NOMO-1 (cell line): Measurements from ENCODE around the gene TRMT1.

Experiments
- DNase-seq, 2 experiments: peaks; one replicate each; lab custom pipeline; 2025; ENCODE audit not compliant: unreplicated experiment in 2 of 2; lab: John Stamatoyannopoulos, UW

TRMT1 gene

GRCh38 chr19:13127811-13128575 is 11.5 kb upstream of the TRMT1 start:
- DNase-seq: no peak

GRCh38 chr19:13127051-13127450 is 10.5 kb upstream of the TRMT1 start:
- no peak for DNase-seq

- no peak for DNase-seq
Measured at GRCh38 chr19:13122980-13123957, 6.7 kb upstream of the TRMT1 start.

GRCh38 chr19:13122275-13122878 is 5.8 kb upstream of the TRMT1 start:
- no peak for DNase-seq

GRCh38 chr19:13121551-13122274 is 5.2 kb upstream of the TRMT1 start:
- DNase-seq: no peak

GRCh38 chr19:13120817-13121216 is 4.3 kb upstream of the TRMT1 start:
- no peak for DNase-seq

GRCh38 chr19:13120031-13120430 is 3.5 kb upstream of the TRMT1 start:
- DNase-seq: no peak

GRCh38 chr19:13119627-13120026 is 3.1 kb upstream of the TRMT1 start:
- no peak for DNase-seq

- DNase-seq: no peak
Measured at GRCh38 chr19:13118424-13119193, 2.1 kb upstream of the TRMT1 start.

GRCh38 chr19:13117772-13118423 is 1.4 kb upstream of the TRMT1 start, which contains the start of gene NACC1:
Gene NACC1, plus strand, starts transcription at chr19:13118264. Its CDS starts 16,944 bp downstream, at chr19:13135208.
- peak; percentile 89 to 90 for DNase-seq

GRCh38 chr19:13117176-13117771 is 734 bp upstream of the TRMT1 start:
- peak in 1 of 2 experiments; percentile 35 for DNase-seq

- no peak for DNase-seq
Measured at GRCh38 chr19:13115936-13116281, 631 bp downstream of the TRMT1 start.

GRCh38 chr19:13112555-13112954 is 4.0 kb downstream of the TRMT1 start:
- DNase-seq: no peak

GRCh38 chr19:13110099-13110610 is 6.4 kb downstream of the TRMT1 start:
- DNase-seq: no peak

- no peak for DNase-seq
Measured at GRCh38 chr19:13109361-13110098, 7.0 kb downstream of the TRMT1 start.

- peak in 1 of 2 experiments; percentile 12 for DNase-seq
Measured at GRCh38 chr19:13104848-13105711, 11.5 kb downstream of the TRMT1 start.

- peak; percentile 89 to 92 for DNase-seq
Measured at GRCh38 chr19:13104360-13104847, 12.1 kb downstream of the TRMT1 start.
